HG03196 (cell line): ENCODE data around the gene PDCD10.

ENCODE experiments used
- ATAC-seq: cut with Tn5 transposase; IDR thresholded peaks from one replicate; pipeline ENCODE4 v1.9.1; 2021; ENCODE audit not compliant: unreplicated experiment

PDCD10 gene

DNA sequence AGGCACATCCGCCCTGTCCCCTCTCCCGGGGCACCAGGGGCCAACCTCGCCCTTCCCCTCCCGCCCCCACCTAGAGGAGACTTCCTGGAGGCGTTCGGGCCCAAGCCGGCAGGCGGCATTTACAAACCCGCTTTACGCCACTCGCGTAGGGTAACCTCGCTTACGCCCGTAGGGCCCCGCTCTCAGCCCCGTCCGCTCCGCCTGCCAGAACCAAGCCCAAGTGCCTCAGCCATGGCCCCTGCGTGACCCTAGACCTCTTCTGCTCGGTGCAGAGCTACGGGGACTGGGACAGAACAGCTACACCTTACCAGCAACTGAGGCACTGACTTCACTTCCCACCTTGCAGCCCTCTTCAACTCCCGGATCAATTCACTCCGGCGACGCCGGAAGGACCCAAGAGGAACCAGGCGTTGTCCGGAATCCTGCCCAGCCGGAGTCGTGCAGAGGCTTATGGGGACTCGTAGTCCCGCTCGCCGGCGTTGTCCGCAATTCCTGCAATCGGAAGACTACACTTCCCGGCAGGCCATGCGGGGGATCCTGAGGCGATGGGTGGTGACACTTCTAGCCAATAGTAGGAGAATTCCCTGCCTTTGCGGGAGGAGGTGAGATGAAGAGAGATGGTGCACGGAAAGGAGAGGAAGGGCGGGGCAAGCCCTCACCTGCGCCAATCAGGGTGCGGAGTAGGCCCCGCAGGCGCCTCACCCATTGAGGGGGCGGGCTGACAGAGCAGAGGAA lies at the start of gene PDCD10:
Gene PDCD10 (minus strand): TSS at position 395 of the 735 bp plus-strand sequence. CDS start 14,735 bp downstream, outside the sequence.
- ATAC-seq: peak; percentile 92

DNA sequence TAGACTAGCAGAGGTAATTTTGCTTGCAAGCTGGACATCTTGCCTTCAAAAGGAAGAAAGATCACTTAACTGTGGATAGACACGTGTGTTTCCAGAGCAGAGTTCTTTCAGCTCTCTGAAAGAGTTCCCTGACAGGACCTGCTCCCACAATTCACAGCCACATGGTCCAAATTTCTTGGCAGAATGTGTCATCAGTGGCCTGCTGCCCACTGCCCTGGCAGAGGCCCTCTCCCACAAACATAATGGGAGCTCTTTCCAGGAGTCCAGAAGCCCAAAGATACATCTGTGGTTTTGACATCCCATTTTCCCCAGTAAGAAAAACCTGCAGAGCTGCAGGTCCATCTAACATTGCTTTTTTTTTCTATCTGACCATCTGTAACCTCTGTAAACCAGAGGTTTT lies 49.1 kb upstream of the PDCD10 start:
- ATAC-seq: no peak

DNA sequence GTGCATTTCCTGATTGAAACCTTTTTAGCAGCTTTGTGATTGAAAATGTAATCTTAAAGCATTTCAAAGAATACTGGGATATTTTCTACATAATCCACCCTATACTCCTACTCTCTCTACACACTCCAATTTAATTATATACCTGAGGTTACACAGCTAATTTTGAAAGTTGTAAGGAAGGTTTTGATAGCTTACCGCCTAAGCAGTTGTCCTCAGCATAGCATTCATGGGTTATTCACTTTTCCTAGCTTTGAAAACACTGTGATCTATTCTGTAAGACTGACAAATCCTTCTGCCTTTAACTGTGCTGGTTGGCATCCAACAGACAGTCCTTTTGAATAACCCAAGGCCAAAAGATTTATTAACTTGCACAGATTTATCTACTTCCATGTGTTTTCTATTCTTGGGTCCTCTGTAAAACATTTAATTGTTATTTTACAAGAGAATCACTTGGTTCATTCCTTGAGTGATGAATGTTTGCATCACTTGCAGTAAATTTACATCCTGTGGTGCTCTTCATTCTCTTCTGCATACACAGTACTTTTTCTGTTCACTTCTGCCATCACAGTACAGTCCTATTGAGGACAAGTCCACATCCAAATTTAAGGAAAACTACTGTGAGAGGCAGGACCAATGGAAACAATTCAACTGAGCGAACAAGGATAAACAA lies 45.7 kb upstream of the PDCD10 start:
- ATAC-seq: no peak

GRCh38 chr3:167777356-167777755 lies 42.7 kb upstream of the PDCD10 start:
- ATAC-seq: no peak

GRCh38 chr3:167776066-167776685 lies 41.5 kb upstream of the PDCD10 start:
- no peak for ATAC-seq

- ATAC-seq: peak; percentile 75
Measured at GRCh38 chr3:167773584-167773983, 38.9 kb upstream of the PDCD10 start.

DNA sequence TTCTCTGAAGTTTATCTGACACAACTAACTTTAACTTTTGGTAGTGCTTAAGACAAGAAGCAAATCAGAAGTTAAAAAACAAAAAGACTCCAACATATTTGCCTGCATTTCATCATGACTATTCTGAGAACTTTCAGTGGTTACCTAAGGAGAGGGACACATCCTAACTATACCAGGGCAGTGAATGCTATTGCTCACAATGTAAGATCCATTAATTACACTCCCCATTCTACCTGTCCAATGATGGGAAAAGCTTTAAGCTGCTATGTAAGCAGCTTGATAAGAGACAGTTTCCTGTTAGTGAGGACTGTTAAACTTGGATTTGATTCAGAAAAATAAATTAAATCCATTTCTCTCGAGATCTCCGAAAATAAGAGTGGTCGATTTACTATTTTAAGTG lies 38.3 kb upstream of the PDCD10 start:
- peak; percentile 45 for ATAC-seq

DNA sequence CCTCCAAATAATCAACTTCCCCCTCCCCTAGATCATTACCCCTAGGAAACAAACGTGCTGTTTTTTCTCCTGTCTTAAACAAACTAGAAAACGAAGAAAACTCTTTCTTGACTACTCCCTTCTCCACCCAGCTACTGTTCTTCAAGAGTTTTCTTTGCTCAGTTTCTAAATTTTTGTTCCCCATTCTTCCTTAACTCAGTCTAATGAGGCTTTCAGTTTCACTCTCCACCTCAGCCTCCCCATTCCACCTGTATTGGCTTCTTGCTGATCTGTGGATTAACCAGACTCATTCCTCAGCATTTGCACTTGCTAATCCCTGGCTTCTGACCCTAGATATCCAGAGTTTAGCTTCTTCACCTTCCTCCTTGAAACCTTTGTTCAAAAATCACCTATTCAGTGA lies 27.6 kb upstream of the PDCD10 start:
- no peak for ATAC-seq

DNA sequence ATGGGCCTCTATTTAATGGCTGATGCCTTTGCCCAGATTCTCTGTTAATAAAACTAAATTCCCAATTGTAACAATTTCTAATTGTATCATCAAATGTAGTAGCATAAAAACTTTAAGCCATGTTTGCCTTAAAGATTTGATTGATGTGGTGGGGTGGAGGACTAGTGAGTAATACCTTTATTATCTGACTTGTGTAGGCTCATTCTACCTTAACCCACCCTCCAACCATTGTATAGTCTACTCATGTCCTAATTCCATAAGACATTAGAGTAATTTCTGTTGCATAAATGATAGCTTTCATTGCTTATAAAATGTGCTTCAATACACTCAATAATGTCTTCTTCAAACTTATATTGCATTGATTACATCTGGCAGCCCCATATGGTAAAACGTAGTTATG lies 26.6 kb upstream of the PDCD10 start:
- ATAC-seq: no peak

GRCh38 chr3:167754049-167754448 lies 19.4 kb upstream of the PDCD10 start:
- ATAC-seq: no peak

DNA sequence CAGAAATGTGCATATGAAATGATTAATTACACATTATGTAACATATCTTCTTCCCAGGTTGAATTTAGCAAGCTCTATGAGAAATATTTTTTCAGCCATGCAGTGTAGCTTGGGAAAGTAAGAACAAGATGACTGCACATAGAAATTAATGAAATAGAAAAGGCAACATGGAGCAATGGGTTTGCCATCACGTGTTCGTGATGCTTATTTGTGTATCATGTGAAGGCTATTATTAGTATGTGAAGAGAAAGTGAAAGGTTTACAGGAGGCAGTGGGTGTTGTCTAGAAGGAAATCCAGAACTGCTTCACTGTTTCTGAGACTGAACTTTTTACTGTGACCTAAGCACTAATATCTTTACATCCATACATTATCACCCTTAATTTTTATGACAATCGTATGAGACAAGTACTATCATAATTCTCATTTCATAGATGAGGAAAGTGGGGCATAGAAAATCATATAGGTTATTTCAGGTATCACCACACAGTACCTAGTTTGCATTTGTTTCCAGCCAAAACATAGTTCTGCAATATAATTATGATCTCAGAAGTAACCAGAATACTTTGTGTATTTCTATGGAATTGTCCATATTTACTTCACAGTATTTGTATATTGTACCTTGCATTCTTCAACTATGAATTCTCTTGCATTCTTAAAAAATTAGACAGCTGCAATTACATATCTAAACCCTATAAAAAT lies 15.7 kb upstream of the PDCD10 start:
- ATAC-seq: peak; percentile 98

DNA sequence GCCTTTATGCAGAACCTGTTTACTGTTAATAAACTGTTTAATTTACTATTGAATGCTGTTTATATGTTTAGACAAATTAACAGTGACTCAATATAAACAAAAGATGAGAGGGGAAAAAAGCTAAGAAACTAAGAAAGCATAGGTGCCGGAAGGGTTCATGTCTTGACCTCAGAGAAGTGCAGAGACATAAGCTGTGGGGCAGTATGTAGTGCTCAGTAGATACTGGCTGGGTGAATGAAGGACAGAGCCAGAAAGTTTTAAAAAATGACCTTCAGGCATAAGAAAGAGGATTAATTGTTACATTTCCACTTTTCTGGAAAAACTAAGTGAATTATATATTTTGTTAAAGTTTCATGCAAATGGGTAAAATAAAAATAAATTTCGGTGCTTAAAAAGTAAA lies 15.0 kb upstream of the PDCD10 start:
- ATAC-seq: no peak

- ATAC-seq: no peak
Measured at GRCh38 chr3:167749209-167749608, 14.5 kb upstream of the PDCD10 start.

GRCh38 chr3:167743799-167744198 lies 9.1 kb upstream of the PDCD10 start:
- ATAC-seq: no peak

GRCh38 chr3:167742338-167742737 lies 7.6 kb upstream of the PDCD10 start:
- no peak for ATAC-seq

- peak; percentile 90 for ATAC-seq
Measured at GRCh38 chr3:167740961-167741587, 6.4 kb upstream of the PDCD10 start.

GRCh38 chr3:167739190-167739810 lies 4.6 kb upstream of the PDCD10 start:
- ATAC-seq: no peak

DNA sequence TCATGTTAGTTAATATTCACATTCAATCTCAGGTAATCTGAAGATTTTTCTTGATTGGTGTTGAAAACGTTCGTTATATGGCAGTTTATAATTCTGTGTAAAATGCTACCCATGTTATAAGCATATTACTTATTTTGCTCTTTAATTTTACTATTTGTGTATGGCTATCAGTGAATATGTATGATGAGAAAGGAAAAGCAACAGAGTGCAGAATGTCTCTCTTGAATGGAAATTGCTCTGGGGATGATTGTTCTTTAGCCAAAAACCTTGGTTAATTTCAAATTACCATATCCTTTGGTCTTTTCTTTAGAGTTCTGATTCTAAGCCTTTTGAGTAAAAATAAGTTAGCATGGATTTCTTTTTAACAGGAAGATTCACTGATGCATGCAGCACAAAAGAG lies 3.3 kb upstream of the PDCD10 start:
- no peak for ATAC-seq

DNA sequence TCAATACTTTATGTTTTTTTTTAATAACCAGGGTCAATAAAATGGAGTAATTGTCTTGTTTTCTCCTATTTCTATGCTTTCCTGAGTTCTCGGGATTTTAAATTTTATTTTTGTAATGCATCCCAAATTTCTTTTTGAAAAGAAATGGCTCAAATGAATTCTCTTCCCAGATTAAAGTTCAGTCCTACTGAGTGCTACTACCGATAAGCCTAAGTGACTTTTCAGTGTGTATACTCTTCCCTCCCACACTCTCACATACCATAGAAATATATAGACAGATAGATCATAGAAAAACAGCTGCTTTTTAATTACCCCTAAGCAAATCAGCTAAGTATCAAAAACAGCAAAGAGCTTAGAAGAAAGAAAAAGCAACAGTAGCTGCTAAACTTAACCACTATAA lies 2.3 kb upstream of the PDCD10 start:
- ATAC-seq: no peak

GRCh38 chr3:167736264-167736787 lies 1.6 kb upstream of the PDCD10 start:
- ATAC-seq: no peak
